Activated T-cell treated with anti-CD3 and anti-CD28 coated beads, Interleukin-2, amount 50 U/mL, for 24 hours (primary cell): ENCODE data around the gene BANF1.

Source experiments
- DNase-seq: peaks from one replicate; pipeline ENCODE4 v3.0.0-alpha.2; 2020
- H3K27ac Mint-ChIP-seq: 2 replicates; pipeline ENCODE4 v1.8.0; 2020; ENCODE audit warnings: mild to moderate bottlenecking, mixed read lengths
- H3K27me3 Mint-ChIP-seq: 2 replicates; pipeline ENCODE4 v1.8.0; 2020; ENCODE audit warnings: mixed read lengths
- H3K36me3 Mint-ChIP-seq: 2 replicates; pipeline ENCODE4 v1.8.0; 2020; ENCODE audit warnings: low read depth, mixed read lengths
- H3K4me1 Mint-ChIP-seq: 2 replicates; pipeline ENCODE4 v1.8.0; 2020; ENCODE audit warnings: low read depth, mixed read lengths
- H3K4me3 Mint-ChIP-seq: 2 replicates; pipeline ENCODE4 v1.8.0; 2020; ENCODE audit warnings: mild to moderate bottlenecking, moderate library complexity, mixed read lengths
- H3K9me3 Mint-ChIP-seq: 2 replicates; pipeline ENCODE4 v1.8.0; 2020; ENCODE audit warnings: mixed read lengths

BANF1 gene

DNA sequence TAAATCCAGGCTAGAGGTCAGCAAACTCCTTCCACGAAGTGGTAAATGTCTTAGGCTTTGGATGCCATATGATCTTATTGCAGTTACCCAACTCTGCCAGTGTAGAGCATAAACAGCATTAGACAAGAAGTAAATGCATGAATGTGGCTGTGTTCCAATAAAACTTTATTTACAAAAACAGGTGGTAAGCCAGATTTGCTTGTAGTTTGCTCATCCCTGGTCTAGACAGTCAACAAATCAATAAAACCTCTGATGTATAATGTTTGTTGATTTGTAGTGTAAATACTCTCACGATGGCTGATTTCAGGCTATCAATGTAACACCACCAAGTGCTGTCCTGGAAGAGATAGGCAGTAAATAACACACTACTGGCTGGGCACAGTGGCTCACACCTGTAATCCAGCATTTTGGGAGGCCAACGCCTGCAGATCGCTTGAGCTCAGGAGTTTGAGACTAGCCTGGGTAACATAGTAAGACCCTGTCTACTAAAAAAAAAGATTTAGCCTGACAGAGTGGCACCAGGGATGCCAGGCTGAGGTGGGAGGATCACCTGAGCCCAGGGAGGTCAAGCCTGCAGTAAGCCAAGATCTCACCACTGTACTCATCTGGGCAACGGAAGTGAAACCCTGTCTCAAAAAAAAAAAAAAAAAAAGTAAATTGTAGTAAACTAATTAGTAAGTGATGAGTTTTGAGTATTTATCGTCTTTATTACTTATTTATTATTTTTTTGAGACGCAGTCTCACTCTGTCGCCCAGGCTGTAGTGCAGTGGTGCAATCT, 30.8 kb downstream of the BANF1 start:
- H3K36me3 Mint-ChIP-seq: no peaks in the 10 kb centered on the region
- H3K4me3 Mint-ChIP-seq: no peak overlapping the region
- H3K9me3 Mint-ChIP-seq: no peaks in the 10 kb centered on the region
- no peaks in the 10 kb centered on the region for H3K4me1 Mint-ChIP-seq
- H3K27ac Mint-ChIP-seq: no peak overlapping the region
- no peak for DNase-seq
- H3K27me3 Mint-ChIP-seq: peaks cover 10% of the 10 kb centered on the region

DNA sequence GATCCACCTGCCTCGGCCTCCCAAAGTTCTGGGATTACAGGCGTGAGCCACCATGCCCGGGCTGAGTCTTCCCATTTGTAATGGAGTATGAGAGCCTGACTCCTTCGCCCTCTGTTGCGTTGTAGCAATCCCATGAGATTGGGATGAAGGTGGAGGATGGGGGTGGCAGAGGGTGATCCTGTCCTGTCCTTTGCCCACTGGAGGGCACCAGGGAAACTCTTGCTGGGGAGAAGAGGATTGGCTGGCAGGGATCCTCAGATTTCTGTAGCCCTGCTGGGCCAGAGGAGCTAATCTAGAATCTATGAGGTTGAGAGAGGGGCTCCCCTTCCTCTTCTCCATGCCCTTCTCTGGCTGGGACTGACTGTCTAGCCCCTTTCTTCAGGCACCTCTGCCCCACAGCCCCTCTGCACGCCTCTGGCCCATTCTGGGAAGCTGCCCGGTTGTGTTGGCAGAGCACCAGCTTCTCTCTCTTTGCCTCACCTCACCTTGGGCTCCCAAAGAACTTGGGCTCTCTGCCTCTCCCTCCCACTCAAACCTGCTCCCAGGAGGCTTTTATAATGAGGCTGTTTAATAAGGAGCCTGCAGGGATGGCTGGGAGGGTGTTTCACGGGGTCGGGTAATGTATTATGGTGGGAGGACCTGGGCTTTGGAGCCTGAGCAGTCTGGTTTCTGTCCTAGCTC, 33.5 kb downstream of the BANF1 start:
- H3K27ac Mint-ChIP-seq: no peak overlapping the region
- H3K4me1 Mint-ChIP-seq: no peaks in the 10 kb centered on the region
- no peaks in the 10 kb centered on the region for H3K36me3 Mint-ChIP-seq
- H3K4me3 Mint-ChIP-seq: no peak overlapping the region
- peaks cover 10% of the 10 kb centered on the region for H3K27me3 Mint-ChIP-seq
- DNase-seq: no peak
- no peaks in the 10 kb centered on the region for H3K9me3 Mint-ChIP-seq

DNA sequence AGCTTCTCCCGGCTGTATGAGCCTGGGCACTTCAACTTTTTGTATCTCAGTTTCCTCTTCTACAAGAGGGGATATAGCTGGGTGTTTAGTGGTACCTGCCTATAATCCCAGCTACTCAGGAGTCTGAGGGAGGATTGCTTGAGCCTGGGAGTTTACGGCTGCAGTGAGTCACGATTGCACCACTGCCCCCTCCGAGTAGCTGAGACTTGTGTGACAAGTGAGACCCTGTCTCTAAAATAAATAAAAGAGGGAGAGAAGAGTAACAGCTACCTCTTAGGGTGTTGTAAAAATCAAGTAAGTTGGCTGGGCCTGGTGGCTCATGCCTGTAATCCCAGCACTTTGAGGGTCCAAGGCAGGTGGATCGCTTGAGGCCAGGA, 34.0 kb downstream of the BANF1 start:
- H3K4me1 Mint-ChIP-seq: no peaks in the 10 kb centered on the region
- DNase-seq: no peak
- H3K36me3 Mint-ChIP-seq: no peaks in the 10 kb centered on the region
- no peak overlapping the region for H3K4me3 Mint-ChIP-seq
- no peak overlapping the region for H3K27ac Mint-ChIP-seq
- H3K27me3 Mint-ChIP-seq: peaks cover 9% of the 10 kb centered on the region
- no peaks in the 10 kb centered on the region for H3K9me3 Mint-ChIP-seq

DNA sequence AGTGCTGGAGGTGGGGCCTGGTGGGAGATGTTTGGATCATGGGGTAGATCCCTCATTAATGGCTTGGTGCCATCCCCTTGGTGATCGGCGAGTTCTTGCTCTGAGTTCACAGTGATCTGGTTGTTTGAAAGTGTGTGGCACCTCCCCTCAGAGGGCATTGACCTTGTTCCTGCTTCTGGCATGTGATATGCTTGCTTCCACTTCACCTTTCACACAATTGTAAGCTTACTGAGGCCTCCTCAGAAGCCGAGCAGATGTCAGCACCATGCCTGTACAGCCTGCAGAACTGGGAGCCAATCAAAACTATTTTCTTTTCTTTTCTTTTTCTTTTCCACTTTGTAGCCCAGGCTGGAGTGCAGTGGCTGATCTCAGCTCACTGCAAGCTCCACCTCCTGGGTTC, 35.0 kb downstream of the BANF1 start:
- Mint-ChIP-seq H3K36me3 (no peaks in the 10 kb centered on the region), H3K9me3 (no peaks in the 10 kb centered on the region), H3K4me3 (no peak overlapping the region), H3K27me3 (peaks cover 7% of the 10 kb centered on the region), H3K4me1 (no peaks in the 10 kb centered on the region), H3K27ac (no peak overlapping the region)
- no peak for DNase-seq

DNA sequence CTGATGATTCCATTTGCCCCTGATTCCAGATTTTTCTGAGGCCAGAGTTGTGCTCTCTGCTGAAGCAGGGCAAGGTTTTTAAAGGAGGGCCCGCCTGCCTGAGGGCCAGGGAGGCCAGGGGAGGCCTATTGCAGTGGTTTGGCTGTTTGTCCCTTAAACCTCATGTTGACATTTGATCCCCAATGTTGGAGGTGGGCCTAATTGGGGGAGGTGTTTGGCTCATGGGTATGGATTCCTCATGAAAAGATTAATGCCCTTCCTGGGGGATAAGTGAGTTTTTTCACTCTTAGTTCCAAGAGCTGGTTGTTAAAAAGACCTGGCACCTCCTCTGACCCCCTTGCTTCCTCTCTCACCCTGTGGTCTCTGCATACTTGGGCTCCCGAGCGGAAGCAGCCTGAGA, 37.5 kb downstream of the BANF1 start:
- H3K4me3 Mint-ChIP-seq: no peak overlapping the region
- DNase-seq: no peak
- peaks cover 5% of the 10 kb centered on the region for H3K4me1 Mint-ChIP-seq
- H3K27ac Mint-ChIP-seq: no peak overlapping the region
- no peaks in the 10 kb centered on the region for H3K9me3 Mint-ChIP-seq
- no peaks in the 10 kb centered on the region for H3K36me3 Mint-ChIP-seq
- H3K27me3 Mint-ChIP-seq: peaks cover 5% of the 10 kb centered on the region

DNA sequence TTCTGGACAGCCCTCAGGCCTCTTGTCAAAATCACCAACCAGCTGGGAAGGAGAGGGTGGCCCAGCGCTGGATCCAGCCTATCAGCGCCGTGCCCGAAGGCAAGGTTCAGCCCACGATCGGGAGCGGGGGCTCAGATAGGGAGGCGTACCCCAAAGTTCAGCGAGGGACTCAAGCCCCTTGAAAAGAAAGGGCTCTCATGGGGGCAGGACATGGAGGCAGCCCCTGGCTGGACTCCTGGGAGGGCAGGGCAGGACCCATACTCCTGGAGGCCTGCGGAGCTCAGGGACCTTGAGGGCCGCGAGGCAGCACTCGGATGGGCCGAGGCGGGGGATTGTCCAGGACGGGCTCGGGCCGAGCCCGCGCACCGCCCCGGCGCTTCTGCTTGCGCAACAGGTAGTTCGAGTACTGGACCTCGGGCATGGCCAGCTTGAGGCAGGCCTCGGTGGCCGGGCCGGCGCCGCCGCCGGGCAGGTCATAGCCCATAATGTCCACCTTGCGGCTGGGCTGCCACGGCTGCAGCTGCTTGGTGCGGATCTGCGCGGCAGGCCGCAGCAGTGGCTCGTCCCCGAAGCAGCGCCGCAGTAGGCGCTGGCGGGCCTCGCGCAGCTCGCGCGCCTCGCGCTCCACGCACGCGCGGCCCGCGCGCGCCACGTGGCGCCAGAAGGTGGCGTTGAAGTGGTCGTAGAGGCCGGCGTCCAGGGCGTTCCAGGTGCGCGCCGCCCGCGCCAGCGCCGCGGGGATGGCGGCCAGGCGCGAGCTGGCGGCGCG, 40.1 kb downstream of the BANF1 start:
- H3K9me3 Mint-ChIP-seq: no peaks in the 10 kb centered on the region
- H3K27ac Mint-ChIP-seq: no peak overlapping the region
- no peaks in the 10 kb centered on the region for H3K36me3 Mint-ChIP-seq
- H3K27me3 Mint-ChIP-seq: peaks cover under 1% of the 10 kb centered on the region
- no peak for DNase-seq
- peaks cover 17% of the 10 kb centered on the region for H3K4me1 Mint-ChIP-seq
- no peak overlapping the region for H3K4me3 Mint-ChIP-seq

DNA sequence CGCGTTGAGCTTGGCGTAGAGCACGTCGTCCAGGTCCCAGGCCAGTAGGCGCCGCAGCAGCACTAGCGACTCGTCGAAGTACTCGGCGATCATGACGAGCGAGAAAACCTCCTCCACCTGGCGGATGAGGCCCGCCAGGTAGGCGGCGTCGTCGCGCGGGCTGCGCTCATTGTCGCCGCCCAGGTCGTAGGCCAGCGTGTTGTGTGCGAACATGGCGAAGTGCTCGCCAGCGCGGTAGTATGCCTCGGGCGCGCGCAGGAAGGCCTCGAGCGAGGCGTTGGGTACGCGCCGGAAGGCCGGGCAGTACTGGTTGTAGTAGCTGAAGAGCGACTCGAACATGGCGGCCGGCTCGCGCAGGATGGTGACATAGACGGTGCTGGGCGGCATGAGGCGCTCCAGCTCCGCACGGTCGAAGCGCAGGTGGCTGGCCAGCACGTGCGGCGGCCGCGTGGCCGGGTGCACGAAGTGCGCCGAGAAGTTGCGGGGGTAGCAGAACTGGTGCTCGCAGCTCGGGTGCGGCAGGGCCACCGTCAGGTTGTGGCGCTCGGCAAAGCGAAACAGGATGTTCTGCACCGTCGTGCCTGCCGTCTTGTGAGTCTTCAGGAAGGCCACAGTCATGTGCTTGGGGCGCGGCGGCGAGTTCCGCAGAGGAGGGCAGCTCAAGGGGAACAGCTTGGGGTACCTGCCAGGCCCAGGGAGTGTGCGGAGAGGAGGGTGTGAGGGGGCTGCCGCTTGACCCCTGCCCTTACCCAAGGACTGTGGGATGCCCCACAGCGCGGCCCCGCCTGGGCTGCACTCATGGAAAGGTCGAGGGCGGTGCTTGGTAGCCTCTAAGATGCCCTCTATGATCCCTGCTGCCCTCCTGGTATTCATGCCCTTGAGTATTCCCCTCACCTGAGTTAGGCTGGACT, 40.9 kb downstream of the BANF1 start:
- Mint-ChIP-seq H3K4me3 (no peak overlapping the region), H3K27ac (no peak overlapping the region)

DNA sequence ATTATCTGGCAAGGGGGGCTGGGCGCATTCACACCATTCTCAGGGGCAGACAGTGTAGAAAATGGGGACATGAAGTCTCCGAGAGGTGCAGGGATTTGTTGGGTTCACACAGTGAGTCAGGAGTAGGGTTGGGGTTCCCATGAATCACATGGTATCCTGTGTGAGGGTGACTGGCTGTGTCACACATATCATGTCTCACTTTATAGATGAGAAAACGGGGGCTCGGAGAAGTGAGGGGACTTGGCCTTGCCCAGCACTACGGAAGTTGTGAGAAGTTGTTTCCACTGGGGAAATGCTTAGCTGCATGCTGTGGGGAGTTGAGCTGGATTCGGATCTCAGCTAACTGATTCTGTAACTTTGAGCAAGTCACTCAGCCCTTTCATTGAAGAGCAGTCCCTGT, 42.5 kb downstream of the BANF1 start:
- Mint-ChIP-seq H3K9me3 (no peaks in the 10 kb centered on the region), H3K27me3 (peaks cover 14% of the 10 kb centered on the region), H3K4me1 (peaks cover 25% of the 10 kb centered on the region), H3K36me3 (no peaks in the 10 kb centered on the region), H3K27ac (peak overlapping the region; percentile 50), H3K4me3 (peak overlapping the region; percentile 62)
- DNase-seq: no peak

More for the DNA sequence above, 40.9 kb downstream of the BANF1 start:
- Mint-ChIP-seq H3K4me1 (peaks cover 17% of the 10 kb centered on the region), H3K27me3 (peaks cover 4% of the 10 kb centered on the region), H3K9me3 (no peaks in the 10 kb centered on the region), H3K36me3 (no peaks in the 10 kb centered on the region)
- no peak for DNase-seq

DNA sequence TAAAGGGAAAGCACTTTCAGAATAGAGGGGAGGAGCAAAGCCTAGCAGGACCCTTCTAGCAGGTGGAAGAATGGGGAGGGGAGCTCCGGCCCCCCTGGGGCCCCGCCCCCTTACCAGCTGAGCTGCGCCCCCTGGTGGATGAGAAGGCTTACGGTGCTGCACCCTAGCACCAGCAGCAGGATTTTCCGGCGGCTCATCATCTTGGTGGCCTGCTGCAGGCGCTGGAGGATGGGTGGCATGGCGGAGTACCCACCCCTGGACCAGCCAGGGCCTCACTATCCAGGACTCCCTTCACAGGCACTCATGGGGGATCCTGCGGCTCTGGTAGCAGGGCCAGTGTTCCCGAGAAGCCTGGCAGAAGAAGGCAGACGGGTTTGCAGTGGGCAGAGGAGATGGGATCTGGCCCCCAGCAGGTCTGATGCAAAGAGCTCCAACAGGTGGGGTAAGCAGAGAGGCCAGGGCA, 42.9 kb downstream of the BANF1 start:
- Mint-ChIP-seq H3K27ac (peak overlapping the region; percentile 50), H3K9me3 (no peaks in the 10 kb centered on the region), H3K4me3 (peak overlapping the region; percentile 62), H3K36me3 (no peaks in the 10 kb centered on the region), H3K4me1 (peaks cover 25% of the 10 kb centered on the region), H3K27me3 (peaks cover 14% of the 10 kb centered on the region)
- peak; percentile 88 for DNase-seq

DNA sequence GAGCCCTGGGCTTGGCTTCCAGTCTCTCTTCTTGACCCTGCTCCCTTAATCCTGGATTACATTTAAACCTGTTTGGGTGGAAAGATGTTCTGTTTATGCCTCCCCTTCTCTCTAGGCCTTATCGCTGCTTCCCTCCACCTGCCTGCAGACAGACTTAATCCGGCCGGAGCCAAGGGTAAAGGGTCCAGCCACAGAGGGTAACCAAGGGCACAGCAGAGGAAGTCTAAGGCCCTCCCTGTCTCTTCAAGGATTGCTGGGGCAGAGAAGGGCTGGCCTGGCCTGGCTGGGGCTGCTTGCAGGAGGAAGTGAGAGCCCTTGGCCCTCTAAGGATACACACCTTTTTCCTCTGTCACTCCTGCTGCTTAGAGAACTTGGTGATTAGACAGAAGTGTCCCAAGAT, 44.6 kb downstream of the BANF1 start:
- Mint-ChIP-seq H3K27ac (no peak overlapping the region), H3K36me3 (no peaks in the 10 kb centered on the region), H3K4me1 (peaks cover 36% of the 10 kb centered on the region), H3K9me3 (no peaks in the 10 kb centered on the region), H3K27me3 (peaks cover 14% of the 10 kb centered on the region), H3K4me3 (no peak overlapping the region)
- DNase-seq: no peak

DNA sequence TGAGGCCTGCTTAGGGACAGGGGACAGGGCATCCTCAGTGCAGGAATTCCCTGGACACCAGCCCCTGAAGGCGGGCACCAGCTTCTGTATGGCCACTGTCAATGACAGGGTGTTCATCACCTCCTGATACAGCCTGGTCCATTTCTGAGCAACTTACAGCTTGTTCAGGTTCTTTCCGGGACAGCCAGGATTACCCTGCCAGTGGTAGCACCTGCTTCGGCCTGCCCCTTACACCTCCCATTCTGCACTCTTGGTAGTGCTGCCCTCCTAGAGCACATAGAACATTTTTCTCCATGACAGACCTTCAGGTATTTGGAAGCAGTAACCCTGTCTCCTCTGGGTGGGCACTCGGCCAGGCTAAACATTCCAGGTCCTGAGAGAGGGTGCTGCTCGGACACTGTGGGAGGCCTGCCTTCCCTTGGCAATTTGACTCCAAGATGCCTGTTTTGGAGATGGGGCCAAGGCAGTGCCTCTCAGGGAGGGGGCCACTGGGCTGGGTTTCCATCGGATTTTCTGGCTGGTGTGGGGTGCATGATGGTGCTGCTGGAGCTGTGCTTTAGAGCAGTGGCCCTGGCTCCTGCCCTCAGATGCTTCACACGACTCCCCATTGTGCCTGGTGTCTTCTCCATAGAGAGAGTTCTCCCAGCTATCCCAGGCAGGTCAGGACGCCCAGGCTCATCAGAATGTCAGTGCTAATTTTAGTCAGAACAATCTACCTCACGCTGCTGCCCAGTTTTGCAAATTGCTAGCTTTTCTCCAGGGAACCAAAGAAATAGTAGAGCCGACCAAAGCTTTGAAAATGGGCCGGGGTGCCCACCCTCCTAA, 45.5 kb downstream of the BANF1 start:
- Mint-ChIP-seq H3K9me3 (no peaks in the 10 kb centered on the region), H3K27ac (no peak overlapping the region), H3K36me3 (peaks cover 7% of the 10 kb centered on the region), H3K27me3 (peaks cover 14% of the 10 kb centered on the region), H3K4me3 (no peak overlapping the region), H3K4me1 (peaks cover 39% of the 10 kb centered on the region)
- DNase-seq: no peak

DNA sequence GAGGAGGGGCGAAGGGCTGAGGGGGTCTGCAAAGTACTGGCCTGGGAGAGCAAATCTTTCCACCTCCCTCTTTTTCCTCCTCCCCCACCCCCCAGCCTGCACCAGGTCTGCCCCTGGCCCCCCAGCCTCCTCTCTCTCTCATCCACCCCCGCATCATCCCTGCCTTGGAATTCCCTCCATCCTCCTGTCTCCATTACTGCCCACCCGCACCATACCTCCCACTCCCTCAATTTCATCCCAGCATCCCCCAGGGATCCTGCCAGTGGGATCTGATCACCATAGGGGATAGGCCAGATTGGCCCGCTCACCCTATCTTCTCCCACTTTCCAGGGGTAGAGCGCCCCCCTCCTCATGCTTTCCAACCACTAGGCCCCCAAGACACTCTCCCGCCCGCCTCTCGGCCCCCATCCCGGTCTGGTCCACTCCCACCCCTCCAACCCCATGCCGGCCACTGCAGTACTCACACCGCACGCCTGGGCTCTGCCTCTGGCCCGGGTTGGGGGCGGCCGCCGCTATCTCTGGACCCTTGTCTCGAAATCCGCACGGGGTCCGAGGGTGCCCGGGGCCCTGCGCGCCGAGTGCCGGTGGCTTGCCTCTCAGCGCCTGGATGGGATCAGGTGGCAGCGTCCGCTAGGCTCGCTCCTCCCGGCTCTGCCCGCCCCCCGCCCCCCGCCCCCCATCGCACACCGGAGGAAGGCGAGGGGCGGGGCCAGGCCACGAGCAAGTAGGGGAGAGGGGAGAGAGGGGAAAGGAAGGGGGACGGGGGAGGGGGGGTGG, 46.4 kb downstream of the BANF1 start, which contains the start of gene GAL3ST3:
TSS of gene GAL3ST3 (minus strand) at position 615 of the 777 bp plus-strand sequence. CDS start 3,746 bp downstream, outside the sequence.
- Mint-ChIP-seq H3K4me3 (peak within 1 kb of the TSS; percentile 35), H3K36me3 (peaks cover 17% of the 10 kb centered on the region), H3K9me3 (no peaks in the 10 kb centered on the region), H3K4me1 (peaks cover 49% of the 10 kb centered on the region), H3K27ac (no peak within 1 kb of the TSS), H3K27me3 (peaks cover 14% of the 10 kb centered on the region)
- no peak for DNase-seq
